B cell (primary cell): ENCODE data around the gene GDA. TPM values are rescaled to one million over a fixed set of nuclear protein-coding genes. Genes with fewer than 3 reads are reported as not detected.

ENCODE experiments used
- ATAC-seq: fragments of 200-7000 bp; cut with Tn5 transposase; one replicate; pipeline ENCODE4 v1.10.0; 2021; ENCODE audit warnings: low read depth, mild to moderate bottlenecking, moderate number of reproducible peaks, moderate library complexity
- CTCF ChIA-PET: fragments of 350-600 bp; sonication (Branson Sonifier 250); formaldehyde crosslinking; loops from one replicate; lab custom pipeline; 2021; ENCODE audit warnings: antibody characterized with exemption, inconsistent platforms; lab: Charles Lee
- POLR2A ChIA-PET: fragments of 350-600 bp; sonication (Branson Sonifier 250); formaldehyde crosslinking; loops from one replicate; lab custom pipeline; 2021; ENCODE audit warnings: antibody characterized with exemption; lab: Charles Lee
- DNase-seq: peaks from one replicate; pipeline ENCODE4 v3.0.0; 2013
- H2AFZ ChIP-seq: 2 replicates; pipeline ENCODE4 v1.6.1; 2012; ENCODE audit warnings: mild to moderate bottlenecking, low read depth, low read length; ENCODE audit not compliant: insufficient read depth, poor library complexity, severe bottlenecking
- H3K27ac ChIP-seq, 2 donors: 1 replicate in 1 of 2; 2 replicates in 1 of 2; pipeline ENCODE4 v1.5.1; 2012 to 2013; ENCODE audit warnings: low read length in 2 of 2, mild to moderate bottlenecking in 2 of 2, moderate library complexity in 1 of 2
- H3K27me3 ChIP-seq, 4 experiments: fragments of 200-600 bp in 1 of 4; sonication (generic) in 1 of 4; replicated peaks in 1 of 4; 1 replicate in 2 of 4; 2 replicates in 2 of 4; pipeline versions ENCODE4 v1.6.1 to v1.7.0; 2013 to 2016; ENCODE audit warnings: low read length in 3 of 4, mild to moderate bottlenecking in 2 of 4, mixed read lengths in 1 of 4, moderate library complexity in 1 of 4; ENCODE audit not compliant: insufficient read depth in 4 of 4, control insufficient read depth in 3 of 4; ENCODE audit errors: control extremely low read depth in 1 of 4
- H3K36me3 ChIP-seq, 2 experiments: replicated peaks in 1 of 2; 1 replicate in 1 of 2; 2 replicates in 1 of 2; pipeline versions ENCODE4 v1.6.1 to v1.7.1; 2013; ENCODE audit warnings: low read length in 1 of 2; ENCODE audit not compliant: insufficient read depth in 2 of 2, control insufficient read depth in 1 of 2; ENCODE audit errors: control extremely low read depth in 1 of 2, extremely low read depth in 1 of 2
- H3K4me1 ChIP-seq, 2 donors: fragments of 200-600 bp in 1 of 2; sonication (generic) in 1 of 2; 1 replicate in 1 of 2; 2 replicates in 1 of 2; pipeline versions ENCODE4 v1.5.1 to v1.6.1; 2013 to 2017; ENCODE audit warnings: low read length in 2 of 2; ENCODE audit not compliant: control insufficient read depth in 2 of 2, insufficient read depth in 2 of 2
- H3K4me2 ChIP-seq: replicated peaks from 2 replicates; pipeline ENCODE3; 2012; ENCODE audit warnings: mild to moderate bottlenecking, low read depth, low read length; ENCODE audit not compliant: poor library complexity, severe bottlenecking
- H3K4me3 ChIP-seq, 5 experiments: fragments of 200-600 bp in 1 of 5; sonication (generic) in 1 of 5; 1 replicate in 3 of 5; 2 replicates in 2 of 5; pipeline versions ENCODE4 v1.5.1 to v1.7.0; 2011 to 2016; ENCODE audit warnings: low read length in 4 of 5, mild to moderate bottlenecking in 4 of 5, low read depth in 2 of 5, control low read depth in 1 of 5, moderate library complexity in 1 of 5; ENCODE audit not compliant: insufficient read depth in 1 of 5; ENCODE audit errors: control extremely low read depth in 1 of 5, extremely low read depth in 1 of 5
- H3K79me2 ChIP-seq: fragments of 200-600 bp; sonication (generic); one replicate; pipeline ENCODE4 v1.6.0; 2016; ENCODE audit warnings: low read length; ENCODE audit not compliant: control insufficient read depth, insufficient read depth
- H3K9ac ChIP-seq: fragments of 200-600 bp; sonication (generic); 2 replicates; pipeline ENCODE4 v1.6.1; 2017; ENCODE audit warnings: mild to moderate bottlenecking, low read length, moderate library complexity
- H3K9me3 ChIP-seq, 3 donors: one replicate each; pipeline versions ENCODE4 v1.6.1 to v1.7.1; 2013; ENCODE audit warnings: low read length in 2 of 3; ENCODE audit not compliant: control insufficient read depth in 2 of 3, insufficient read depth in 1 of 3; ENCODE audit errors: control extremely low read depth in 1 of 3
- H4K20me1 ChIP-seq: 2 replicates; pipeline ENCODE4 v1.6.0; 2012; ENCODE audit warnings: mild to moderate bottlenecking, low read length; ENCODE audit not compliant: insufficient read depth, control insufficient read depth, poor library complexity, severe bottlenecking
- H3K27ac Mint-ChIP-seq: one replicate; pipeline ENCODE4 v1.8.0; 2021; ENCODE audit warnings: mixed read lengths
- H3K27me3 Mint-ChIP-seq: one replicate; pipeline ENCODE4 v1.8.0; 2021; ENCODE audit warnings: mixed read lengths
- H3K4me1 Mint-ChIP-seq: one replicate; pipeline ENCODE4 v1.8.0; 2021; ENCODE audit warnings: mixed read lengths
- H3K4me3 Mint-ChIP-seq: one replicate; pipeline ENCODE4 v1.8.0; 2021; ENCODE audit warnings: mixed read lengths
- H3K9me3 Mint-ChIP-seq: one replicate; pipeline ENCODE4 v1.8.0; 2022; ENCODE audit warnings: mixed read lengths; ENCODE audit not compliant: insufficient read depth
- EZH2 ChIP-seq: IDR thresholded peaks from 2 replicates; pipeline ENCODE4 v1.6.1; 2012; ENCODE audit warnings: borderline replicate concordance, low read depth, mild to moderate bottlenecking, moderate library complexity, low read length; ENCODE audit not compliant: insufficient read depth, poor library complexity, severe bottlenecking
- WGBS: methylation state at CpG from one replicate; pipeline ENCODE4 v1.1.5; 2013; ENCODE audit warnings: missing lambda C conversion rate; ENCODE audit not compliant: insufficient coverage; 5-methylcytosine and 5-hydroxymethylcytosine counted together
- intact Hi-C: fragments of 100-400 bp; cut with micrococcal nuclease; formaldehyde crosslinking; loops from one replicate; pipeline ENCODE4 v1.10.0; 2022
- polyA plus RNA-seq: library from polyadenylated mRNA; depleted of rRNA; stranded (reverse); fragments of >200 nt; gene quantifications from 2 replicates; pipeline ENCODE4 v1.2.3, GENCODE V29; 2012
- total RNA-seq, 2 donors: library from RNA; stranded (reverse); fragments of 120-200 nt in 1 of 2; gene quantifications; 1 replicate in 1 of 2; 2 replicates in 1 of 2; pipeline versions ENCODE4 v1.2.3 to v1.2.4, GENCODE V29; 2013 to 2022
- TF ChIP-seq, protein P1 (sequence below): fragments of 200-600 bp; IDR thresholded peaks from one replicate; pipeline ENCODE4 v1.8.0; 2022; ENCODE audit warnings: antibody characterized with exemption, mild to moderate bottlenecking

GDA gene
- total and polyA plus RNA-seq, 2 donors (not counting 1 experiment from before 2014, with no cell fraction given), result not detected

DNA sequence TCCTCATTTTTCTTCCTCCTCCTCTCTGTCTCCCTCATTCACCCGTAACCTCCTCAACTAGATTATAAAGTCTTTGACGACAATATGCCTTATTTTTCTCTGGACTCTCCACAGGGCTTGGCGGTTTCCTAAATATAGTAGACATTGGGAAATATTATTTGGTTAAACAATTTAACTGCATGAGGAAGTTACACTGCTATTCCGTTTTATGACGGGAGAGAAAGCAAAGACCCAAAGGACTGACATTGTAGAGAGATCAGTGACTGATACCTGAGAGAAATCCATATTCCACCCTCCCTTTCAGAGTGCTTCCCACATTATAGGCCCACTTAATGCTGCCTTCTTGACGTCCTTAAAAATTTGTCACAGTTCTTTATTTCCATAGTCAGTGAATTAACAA lies 51.2 kb downstream of the GDA start:
- Histone ChIP-seq H3K27me3 (peaks cover 0 to 3% (median 0%) of the 10 kb centered on the region in 4 experiments), H3K79me2 (no peaks in the 10 kb centered on the region), H3K9me3 (no peaks in the 10 kb centered on the region), H3K4me2 (no peak overlapping the region), H3K4me3 (no peak overlapping the region), H4K20me1 (no peaks in the 10 kb centered on the region), H2AFZ (no peak overlapping the region), H3K36me3 (no peaks in the 10 kb centered on the region), H3K4me1 (no peaks in the 10 kb centered on the region), H3K9ac (no peak overlapping the region), H3K27ac (no peak overlapping the region)
- intact Hi-C loops, result no loop called here
- POLR2A ChIA-PET, result no interaction called here
- Mint-ChIP-seq H3K27ac (no peak overlapping the region), H3K4me3 (no peak overlapping the region), H3K9me3 (no peaks in the 10 kb centered on the region), H3K4me1 (no peaks in the 10 kb centered on the region), H3K27me3 (peaks cover 9% of the 10 kb centered on the region)
- WGBS, result 86% methylated on average over 1 of the region's 6 CpGs
- DNase-seq, result no peak
- CTCF ChIA-PET, result no interaction called here
- no peak for ATAC-seq
- TF ChIP-seq EZH2, result no peak
- TF ChIP-seq, protein P1, sequence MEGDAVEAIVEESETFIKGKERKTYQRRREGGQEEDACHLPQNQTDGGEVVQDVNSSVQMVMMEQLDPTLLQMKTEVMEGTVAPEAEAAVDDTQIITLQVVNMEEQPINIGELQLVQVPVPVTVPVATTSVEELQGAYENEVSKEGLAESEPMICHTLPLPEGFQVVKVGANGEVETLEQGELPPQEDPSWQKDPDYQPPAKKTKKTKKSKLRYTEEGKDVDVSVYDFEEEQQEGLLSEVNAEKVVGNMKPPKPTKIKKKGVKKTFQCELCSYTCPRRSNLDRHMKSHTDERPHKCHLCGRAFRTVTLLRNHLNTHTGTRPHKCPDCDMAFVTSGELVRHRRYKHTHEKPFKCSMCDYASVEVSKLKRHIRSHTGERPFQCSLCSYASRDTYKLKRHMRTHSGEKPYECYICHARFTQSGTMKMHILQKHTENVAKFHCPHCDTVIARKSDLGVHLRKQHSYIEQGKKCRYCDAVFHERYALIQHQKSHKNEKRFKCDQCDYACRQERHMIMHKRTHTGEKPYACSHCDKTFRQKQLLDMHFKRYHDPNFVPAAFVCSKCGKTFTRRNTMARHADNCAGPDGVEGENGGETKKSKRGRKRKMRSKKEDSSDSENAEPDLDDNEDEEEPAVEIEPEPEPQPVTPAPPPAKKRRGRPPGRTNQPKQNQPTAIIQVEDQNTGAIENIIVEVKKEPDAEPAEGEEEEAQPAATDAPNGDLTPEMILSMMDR, result no peak

DNA sequence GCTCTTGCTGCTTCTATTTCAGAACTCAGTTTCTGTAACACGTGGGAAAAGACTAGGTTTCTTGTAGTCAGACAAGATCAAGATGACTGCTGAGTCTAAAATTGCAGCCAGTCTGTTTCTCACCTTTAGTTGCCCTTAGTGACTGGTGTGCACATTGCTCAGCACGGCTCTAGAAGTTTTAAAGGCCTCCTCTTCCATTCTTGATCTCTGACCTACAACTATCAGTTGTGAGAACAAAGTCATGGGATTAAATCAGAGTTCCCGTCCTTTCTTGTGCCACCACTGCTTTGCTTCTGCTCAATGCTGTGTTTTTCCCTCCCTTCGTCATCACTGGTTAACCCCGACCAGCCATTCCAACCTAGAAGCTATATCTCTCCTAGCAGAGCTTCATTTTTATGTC lies 52.8 kb downstream of the GDA start:
- no peak overlapping the region for H3K4me3 ChIP-seq

More for the DNA sequence above, 52.8 kb downstream of the GDA start:
- intact Hi-C loops, result no loop called here
- H3K4me1 Mint-ChIP-seq, result no peaks in the 10 kb centered on the region
- Histone ChIP-seq H3K9me3 (no peaks in the 10 kb centered on the region), H4K20me1 (no peaks in the 10 kb centered on the region), H3K9ac (no peak overlapping the region), H3K79me2 (no peaks in the 10 kb centered on the region), H3K4me2 (no peak overlapping the region), H3K4me1 (no peaks in the 10 kb centered on the region), H3K27ac (no peak overlapping the region), H3K36me3 (no peaks in the 10 kb centered on the region), H2AFZ (no peak overlapping the region), H3K27me3 (peaks cover 0 to 3% (median 0%) of the 10 kb centered on the region in 4 experiments)
- no peak for TF ChIP-seq EZH2
- TF ChIP-seq, protein P1, result no peak
- peaks cover 9% of the 10 kb centered on the region for H3K27me3 Mint-ChIP-seq
- no peak overlapping the region for H3K27ac Mint-ChIP-seq
- ATAC-seq (no peak), DNase-seq (no peak)
- CTCF ChIA-PET, result no interaction called here
- no peaks in the 10 kb centered on the region for H3K9me3 Mint-ChIP-seq
- POLR2A ChIA-PET, result no interaction called here
- no peak overlapping the region for H3K4me3 Mint-ChIP-seq
- 71% methylated on average over 2 of the region's 5 CpGs for WGBS
